K562 (cell line): ENCODE measurements around the gene PURA. TPM values are rescaled to one million over a fixed set of nuclear protein-coding genes. Genes with fewer than 3 reads are reported as not detected.

Experiments
- BDP1 ChIP-seq: IDR thresholded peaks from 3 replicates; pipeline ENCODE4 v1.6.1; 2011; ENCODE audit not compliant: insufficient read length, insufficient read depth
- FOS ChIP-seq: IDR thresholded peaks from 3 replicates; pipeline ENCODE4 v1.6.1; 2011; ENCODE audit not compliant: insufficient read length; ENCODE audit errors: extremely low read depth
- HOXB6 ChIP-seq: fragments of 250-450 bp; sonication (Bioruptor Pico); IDR thresholded peaks from 2 replicates; pipeline ENCODE4 v1.5.1; 2022; ENCODE audit warnings: mild to moderate bottlenecking, borderline replicate concordance
- MCM7 ChIP-seq, 2 experiments: fragments of 450-650 bp; IDR thresholded peaks; 2 replicates each; pipeline ENCODE4 v1.6.1; 2016 to 2018
- NEUROD1 ChIP-seq: fragments of 150-350 bp; IDR thresholded peaks from 2 replicates; pipeline ENCODE4 v1.6.1; 2014; ENCODE audit warnings: borderline replicate concordance, low read length, low read depth; ENCODE audit not compliant: partially characterized antibody
- PTTG1 ChIP-seq: fragments of 450-650 bp; IDR thresholded peaks from 2 replicates; pipeline ENCODE4 v1.6.1; 2016; ENCODE audit warnings: low read depth, mild to moderate bottlenecking, missing genetic modification characterization, missing compliant biosample characterization
- REST ChIP-seq, 2 experiments: fragments of 450-650 bp; formaldehyde crosslinking in 1 of 2; IDR thresholded peaks; 2 replicates each; pipeline versions ENCODE4 v1.4.0 to v1.6.1; 2014 to 2020; ENCODE audit warnings: mild to moderate bottlenecking in 2 of 2, borderline replicate concordance in 1 of 2, low read depth in 1 of 2
- polyA plus RNA-seq, 8 experiments: library from polyadenylated mRNA; depleted of rRNA in 4 of 8; stranded (reverse) in 5 of 8; unstranded in 3 of 8; fragments of >200 nt; fragmentation: Nextera tagmentation in 2 of 8; fragmentation: Illumina TruSeq in 1 of 8; extraction: Ambion mirVana in 2 of 8; extraction: Trizol in 1 of 8; gene quantifications; 2 replicates each; pipeline versions ENCODE4 v1.2.1 to v1.2.3, GENCODE V29; 2011 to 2014; ENCODE audit warnings: inconsistent platforms in 1 of 8, missing spikeins in 1 of 8
- total RNA-seq, 7 experiments: library from RNA; depleted of rRNA in 6 of 7; stranded (reverse); fragments of >200 nt in 6 of 7; fragmentation: Illumina TruSeq in 2 of 7; extraction: Trizol in 2 of 7; gene quantifications; 2 replicates each; pipeline versions ENCODE4 v1.2.1 to v1.2.3, GENCODE V29; 2011 to 2021; ENCODE audit warnings: low replicate concordance in 1 of 7
- TF ChIP-seq, protein P1 (sequence below): IDR thresholded peaks from 3 replicates; pipeline ENCODE4 v1.6.1; 2011; ENCODE audit warnings: borderline replicate concordance, mild to moderate bottlenecking, moderate library complexity; ENCODE audit not compliant: insufficient read length; ENCODE audit errors: extremely low read depth
- TF ChIP-seq, protein P2 (sequence below): sonication (generic); formaldehyde crosslinking; IDR thresholded peaks from 2 replicates; pipeline ENCODE4 v1.5.0; 2020; ENCODE audit warnings: missing genetic modification reagents
- TF ChIP-seq, protein P3 (sequence below): IDR thresholded peaks from 3 replicates; pipeline ENCODE4 v1.6.1; 2011; ENCODE audit warnings: borderline replicate concordance, mild to moderate bottlenecking; ENCODE audit not compliant: insufficient read length, insufficient read depth

The PURA gene
- total and polyA plus RNA-seq, 9 of the 15 experiments (the other 6 are each of a cell fraction or from before 2014, with no cell fraction given), result 3.2 to 11.1 (median 5.4) TPM

DNA sequence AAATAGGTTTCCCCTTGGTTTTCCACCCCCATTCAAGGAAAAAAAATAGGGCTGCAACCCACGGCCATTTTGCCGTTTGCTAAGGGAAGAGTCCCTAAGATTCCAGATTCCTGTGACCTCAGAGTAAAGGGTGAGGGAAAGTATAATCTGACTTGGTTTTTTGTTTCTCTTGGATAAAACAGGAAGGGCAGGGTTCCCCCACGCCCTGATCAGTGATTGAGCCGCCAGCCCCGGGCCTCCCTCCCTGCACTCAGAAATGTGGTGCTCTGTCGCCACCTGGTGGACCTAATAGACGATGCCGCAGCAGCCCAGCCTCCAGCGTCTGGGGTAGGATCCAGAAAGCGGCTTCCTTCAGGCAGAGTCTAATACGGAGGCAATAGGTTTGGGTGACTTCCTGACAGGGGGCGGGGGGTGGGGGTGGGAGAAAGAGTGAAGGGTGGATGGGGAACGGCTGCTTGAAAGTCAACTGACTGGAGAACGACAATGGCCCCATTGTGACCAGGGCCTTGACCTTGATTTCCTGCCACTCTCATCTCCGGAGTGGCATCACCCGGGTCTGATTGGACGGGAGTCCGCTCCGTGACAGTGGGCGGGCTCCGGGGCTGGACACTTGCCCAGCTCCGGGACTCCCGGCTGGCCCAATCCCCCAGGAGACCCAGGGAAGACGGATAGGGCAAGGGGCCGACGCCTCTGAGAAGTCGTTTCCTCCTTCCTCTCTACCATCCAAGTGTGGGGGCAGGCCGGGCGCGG lies 43.3 kb downstream of the PURA start (continued):
- TF ChIP-seq, protein P1, sequence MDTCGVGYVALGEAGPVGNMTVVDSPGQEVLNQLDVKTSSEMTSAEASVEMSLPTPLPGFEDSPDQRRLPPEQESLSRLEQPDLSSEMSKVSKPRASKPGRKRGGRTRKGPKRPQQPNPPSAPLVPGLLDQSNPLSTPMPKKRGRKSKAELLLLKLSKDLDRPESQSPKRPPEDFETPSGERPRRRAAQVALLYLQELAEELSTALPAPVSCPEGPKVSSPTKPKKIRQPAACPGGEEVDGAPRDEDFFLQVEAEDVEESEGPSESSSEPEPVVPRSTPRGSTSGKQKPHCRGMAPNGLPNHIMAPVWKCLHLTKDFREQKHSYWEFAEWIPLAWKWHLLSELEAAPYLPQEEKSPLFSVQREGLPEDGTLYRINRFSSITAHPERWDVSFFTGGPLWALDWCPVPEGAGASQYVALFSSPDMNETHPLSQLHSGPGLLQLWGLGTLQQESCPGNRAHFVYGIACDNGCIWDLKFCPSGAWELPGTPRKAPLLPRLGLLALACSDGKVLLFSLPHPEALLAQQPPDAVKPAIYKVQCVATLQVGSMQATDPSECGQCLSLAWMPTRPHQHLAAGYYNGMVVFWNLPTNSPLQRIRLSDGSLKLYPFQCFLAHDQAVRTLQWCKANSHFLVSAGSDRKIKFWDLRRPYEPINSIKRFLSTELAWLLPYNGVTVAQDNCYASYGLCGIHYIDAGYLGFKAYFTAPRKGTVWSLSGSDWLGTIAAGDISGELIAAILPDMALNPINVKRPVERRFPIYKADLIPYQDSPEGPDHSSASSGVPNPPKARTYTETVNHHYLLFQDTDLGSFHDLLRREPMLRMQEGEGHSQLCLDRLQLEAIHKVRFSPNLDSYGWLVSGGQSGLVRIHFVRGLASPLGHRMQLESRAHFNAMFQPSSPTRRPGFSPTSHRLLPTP, result no peak
- TF ChIP-seq NEUROD1 (peak; percentile 32), HOXB6 (CRISPR knock-in tag) (no peak), MCM7 (IDR thresholded peaks at IDR 0.05) (no peak), FOS (no peak), BDP1 (no peak), PTTG1 (no peak), REST (IDR thresholded peaks at IDR 0.05; ENCODE audit: borderline replicate concordance) (peak; percentile 88), REST (CRISPR knock-in tag; IDR thresholded peaks at IDR 0.05; ENCODE audit: low read depth) (no peak)
- TF ChIP-seq, protein P2, sequence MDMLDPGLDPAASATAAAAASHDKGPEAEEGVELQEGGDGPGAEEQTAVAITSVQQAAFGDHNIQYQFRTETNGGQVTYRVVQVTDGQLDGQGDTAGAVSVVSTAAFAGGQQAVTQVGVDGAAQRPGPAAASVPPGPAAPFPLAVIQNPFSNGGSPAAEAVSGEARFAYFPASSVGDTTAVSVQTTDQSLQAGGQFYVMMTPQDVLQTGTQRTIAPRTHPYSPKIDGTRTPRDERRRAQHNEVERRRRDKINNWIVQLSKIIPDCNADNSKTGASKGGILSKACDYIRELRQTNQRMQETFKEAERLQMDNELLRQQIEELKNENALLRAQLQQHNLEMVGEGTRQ (CRISPR knock-in tag), result no peak
- TF ChIP-seq, protein P3, sequence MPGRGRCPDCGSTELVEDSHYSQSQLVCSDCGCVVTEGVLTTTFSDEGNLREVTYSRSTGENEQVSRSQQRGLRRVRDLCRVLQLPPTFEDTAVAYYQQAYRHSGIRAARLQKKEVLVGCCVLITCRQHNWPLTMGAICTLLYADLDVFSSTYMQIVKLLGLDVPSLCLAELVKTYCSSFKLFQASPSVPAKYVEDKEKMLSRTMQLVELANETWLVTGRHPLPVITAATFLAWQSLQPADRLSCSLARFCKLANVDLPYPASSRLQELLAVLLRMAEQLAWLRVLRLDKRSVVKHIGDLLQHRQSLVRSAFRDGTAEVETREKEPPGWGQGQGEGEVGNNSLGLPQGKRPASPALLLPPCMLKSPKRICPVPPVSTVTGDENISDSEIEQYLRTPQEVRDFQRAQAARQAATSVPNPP, result no peak
